Prostate gland (tissue), 2 donors: ENCODE measurements around the gene ADM.

Experiments used
- CTCF ChIP-seq, 4 experiments: fragments of 200-600 bp in 2 of 4; fragments of 450-650 bp in 2 of 4; sonication (generic) in 2 of 4; IDR thresholded peaks; 1 replicate in 3 of 4; 2 replicates in 1 of 4; pipeline ENCODE4 v1.5.1; 2016 to 2019; ENCODE audit warnings: antibody characterized with exemption in 4 of 4, mild to moderate bottlenecking in 2 of 4, moderate library complexity in 2 of 4
- POLR2AphosphoS5 ChIP-seq: sonication (generic); formaldehyde crosslinking; IDR thresholded peaks from one replicate; pipeline ENCODE4 v1.6.1; 2017; ENCODE audit warnings: antibody characterized with exemption

DNA sequence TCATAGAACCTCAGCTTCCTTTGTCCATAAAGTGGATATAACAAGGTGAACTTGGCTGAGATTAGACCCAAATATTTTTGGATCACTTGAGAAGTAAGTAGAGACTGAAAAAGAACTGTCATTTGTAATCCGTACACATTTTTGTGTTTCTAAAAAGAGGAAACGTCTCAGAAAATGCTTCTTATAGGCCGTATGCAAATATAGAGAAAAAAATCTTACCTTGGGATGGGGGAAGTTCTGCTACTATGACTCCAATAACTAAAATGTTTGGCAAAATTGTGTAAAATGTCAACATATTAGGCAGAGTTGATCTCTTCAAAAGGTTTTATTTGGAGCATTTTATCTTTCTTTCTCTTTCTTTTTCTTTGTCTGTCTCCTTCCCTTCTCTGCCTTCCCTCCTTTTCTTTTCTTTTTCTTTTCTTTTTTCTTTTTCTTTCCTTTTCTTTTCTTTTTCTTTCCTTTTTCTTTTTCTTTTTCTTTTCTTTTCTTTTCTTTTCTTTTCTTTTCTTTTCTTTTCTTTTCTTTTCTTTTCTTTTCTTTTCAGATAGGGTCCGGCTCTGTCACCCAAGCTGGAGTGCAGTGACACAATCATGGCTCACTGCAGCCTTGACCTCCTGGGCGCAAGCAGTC lies 48.2 kb downstream of the ADM start:
- TF ChIP-seq CTCF (IDR thresholded peaks at IDR 0.05) (no peak), POLR2AphosphoS5 (no peak)
